IMR-90 (cell line): ENCODE results near the gene ZNF335. TPM values are rescaled to one million over a fixed set of nuclear protein-coding genes. Genes with fewer than 3 reads are reported as not detected.

Experiments
- ATAC-seq: fragments of 200-7000 bp; cut with Tn5 transposase; 2 replicates; pipeline ENCODE4 v1.9.1; 2020; ENCODE audit warnings: low read depth, mild to moderate bottlenecking, moderate library complexity
- BruUV-seq: library from RNA; stranded (reverse); fragments of 400-500 nt; replicated peaks from 2 replicates; lab custom pipeline; 2021; lab: Mats Ljungman, UMichigan
- CTCF ChIA-PET: fragments of 300-600 bp; formaldehyde crosslinking; extraction: SDS; loops from one replicate; lab custom pipeline; 2021; ENCODE audit warnings: antibody characterized with exemption; lab: Yijun Ruan, JAX
- POLR2A ChIA-PET: fragments of 300-600 bp; sonication (Branson Sonifier 250); formaldehyde crosslinking; loops from one replicate; lab custom pipeline; 2022; ENCODE audit warnings: antibody characterized with exemption; ENCODE audit not compliant: unreplicated experiment; lab: Charles Lee
- DNase-seq: peaks from one replicate; pipeline ENCODE4 v3.0.0; 2013
- H2AFZ ChIP-seq: replicated peaks from 2 replicates; pipeline ENCODE3; 2013; ENCODE audit warnings: low read length, mild to moderate bottlenecking; ENCODE audit not compliant: poor library complexity
- H2AK5ac ChIP-seq: 2 replicates; pipeline ENCODE4 v1.6.1; 2013; ENCODE audit warnings: low read depth, low read length, inconsistent platforms
- H2AK9ac ChIP-seq: replicated peaks from 2 replicates; pipeline ENCODE3; 2013; ENCODE audit warnings: mild to moderate bottlenecking, low read depth, low read length, moderate library complexity; ENCODE audit not compliant: poor library complexity
- H2BK120ac ChIP-seq: 2 replicates; pipeline ENCODE4 v1.6.1; 2013; ENCODE audit warnings: low read depth, low read length, inconsistent platforms
- H2BK15ac ChIP-seq: 3 replicates; pipeline ENCODE4 v1.6.1; 2013; ENCODE audit warnings: low read depth, low read length, inconsistent platforms
- H2BK20ac ChIP-seq: 2 replicates; pipeline ENCODE4 v1.6.1; 2013; ENCODE audit warnings: low read depth, mild to moderate bottlenecking, inconsistent platforms, low read length, moderate library complexity
- H2BK5ac ChIP-seq: 2 replicates; pipeline ENCODE4 v1.6.1; 2013; ENCODE audit warnings: mild to moderate bottlenecking, low read depth, low read length, inconsistent platforms; ENCODE audit not compliant: poor library complexity, severe bottlenecking
- H3K14ac ChIP-seq: replicated peaks from 2 replicates; pipeline ENCODE4 v1.6.1; 2013; ENCODE audit warnings: low read depth, low read length, inconsistent platforms
- H3K18ac ChIP-seq: 2 replicates; pipeline ENCODE4 v1.6.1; 2013; ENCODE audit warnings: low read depth, low read length, control low read depth
- H3K23ac ChIP-seq: 2 replicates; pipeline ENCODE4 v1.6.1; 2013; ENCODE audit warnings: low read depth, low read length, inconsistent platforms
- H3K27ac ChIP-seq: 2 replicates; pipeline ENCODE4 v1.5.1; 2013; ENCODE audit warnings: mild to moderate bottlenecking, control low read depth, low read length; ENCODE audit not compliant: insufficient read depth
- H3K27me3 ChIP-seq: 2 replicates; pipeline ENCODE4 v1.6.1; 2013; ENCODE audit warnings: low read length; ENCODE audit not compliant: control insufficient read depth, insufficient read depth
- H3K36me3 ChIP-seq: 2 replicates; pipeline ENCODE4 v1.6.1; 2013; ENCODE audit warnings: low read length, mixed read lengths; ENCODE audit not compliant: control insufficient read depth, insufficient read depth
- H3K4ac ChIP-seq: 2 replicates; pipeline ENCODE4 v1.6.1; 2013; ENCODE audit warnings: low read depth, low read length, inconsistent platforms
- H3K4me1 ChIP-seq: 2 replicates; pipeline ENCODE4 v1.6.1; 2013; ENCODE audit warnings: low read length, mixed read lengths; ENCODE audit not compliant: control insufficient read depth, insufficient read depth
- H3K4me2 ChIP-seq: 2 replicates; pipeline ENCODE4 v1.6.1; 2013; ENCODE audit warnings: low read depth, mild to moderate bottlenecking, control low read depth, low read length, moderate library complexity
- H3K4me3 ChIP-seq: 2 replicates; pipeline ENCODE4 v1.5.1; 2013; ENCODE audit warnings: low read depth, mild to moderate bottlenecking, control low read depth, low read length, moderate library complexity; ENCODE audit not compliant: insufficient read depth
- H3K56ac ChIP-seq: 2 replicates; pipeline ENCODE4 v1.6.1; 2013; ENCODE audit warnings: low read length, inconsistent platforms; ENCODE audit not compliant: insufficient read depth; ENCODE audit errors: extremely low read depth
- H3K79me1 ChIP-seq, 2 experiments: 2 replicates each; pipeline ENCODE4 v1.6.1; 2013; ENCODE audit warnings: low read length in 2 of 2, inconsistent platforms in 1 of 2, low read depth in 1 of 2
- H3K9ac ChIP-seq: 2 replicates; pipeline ENCODE4 v1.6.1; 2013; ENCODE audit warnings: low read depth, low read length, control low read depth
- H3K9me1 ChIP-seq: 2 replicates; pipeline ENCODE4 v1.6.1; 2013; ENCODE audit warnings: low read length, inconsistent platforms; ENCODE audit not compliant: insufficient read depth
- H3K9me3 ChIP-seq: 2 replicates; pipeline ENCODE4 v1.6.1; 2013; ENCODE audit warnings: low read length; ENCODE audit not compliant: control insufficient read depth, insufficient read depth
- H4K20me1 ChIP-seq: 2 replicates; pipeline ENCODE4 v1.6.1; 2013; ENCODE audit warnings: low read length, inconsistent platforms; ENCODE audit not compliant: insufficient read depth
- H4K5ac ChIP-seq: 2 replicates; pipeline ENCODE4 v1.6.1; 2013; ENCODE audit warnings: mild to moderate bottlenecking, low read depth, low read length, control low read depth
- H4K8ac ChIP-seq, 2 experiments: 2 replicates each; pipeline ENCODE4 v1.6.1; 2013; ENCODE audit warnings: low read depth in 2 of 2, low read length in 2 of 2, control low read depth in 1 of 2, inconsistent platforms in 1 of 2
- H4K91ac ChIP-seq: 2 replicates; pipeline ENCODE4 v1.6.1; 2013; ENCODE audit warnings: low read depth, low read length, inconsistent platforms; ENCODE audit not compliant: insufficient read depth
- BHLHE40 ChIP-seq: fragments of 150-350 bp; IDR thresholded peaks from 2 replicates; pipeline ENCODE4 v1.6.1; 2016; ENCODE audit warnings: mild to moderate bottlenecking, low read depth, low read length
- CHD1 ChIP-seq: IDR thresholded peaks from 2 replicates; pipeline ENCODE4 v1.6.1; 2012; ENCODE audit warnings: low read depth, low read length, improper control_type of control experiment
- CTCF ChIP-seq: conservative IDR thresholded peaks from 2 replicates; pipeline ENCODE4 v1.5.1; 2012; ENCODE audit warnings: mild to moderate bottlenecking, low read depth, low read length, improper control_type of control experiment
- ELK1 ChIP-seq: fragments of 150-350 bp; IDR thresholded peaks from 2 replicates; pipeline ENCODE4 v1.6.1; 2016; ENCODE audit warnings: low read depth, mild to moderate bottlenecking, low read length, moderate library complexity, borderline replicate concordance
- FOS ChIP-seq: fragments of 150-350 bp; IDR thresholded peaks from 2 replicates; pipeline ENCODE4 v1.6.1; 2016; ENCODE audit warnings: low read depth, low read length
- MAFK ChIP-seq: IDR thresholded peaks from 2 replicates; pipeline ENCODE4 v1.6.1; 2012; ENCODE audit warnings: low read depth, low read length, improper control_type of control experiment
- MAZ ChIP-seq: IDR thresholded peaks from 2 replicates; pipeline ENCODE4 v1.6.1; 2012; ENCODE audit warnings: low read depth, mild to moderate bottlenecking, low read length, improper control_type of control experiment, moderate library complexity, borderline replicate concordance
- MXI1 ChIP-seq: IDR thresholded peaks from 2 replicates; pipeline ENCODE4 v1.6.1; 2012; ENCODE audit warnings: low read depth, mild to moderate bottlenecking, low read length, moderate library complexity, borderline replicate concordance
- NFE2L2 ChIP-seq: fragments of 150-350 bp; IDR thresholded peaks from 2 replicates; pipeline ENCODE4 v1.6.1; 2016; ENCODE audit warnings: low read depth, mild to moderate bottlenecking, low read length
- POLR2A ChIP-seq: IDR thresholded peaks from 2 replicates; pipeline ENCODE4 v1.6.1; 2012; ENCODE audit warnings: mild to moderate bottlenecking, low read depth, low read length
- RAD21 ChIP-seq: IDR thresholded peaks from 2 replicates; pipeline ENCODE4 v1.6.1; 2012; ENCODE audit warnings: low read length, improper control_type of control experiment
- RCOR1 ChIP-seq: IDR thresholded peaks from 2 replicates; pipeline ENCODE4 v1.6.1; 2012; ENCODE audit warnings: mild to moderate bottlenecking, low read length, improper control_type of control experiment; ENCODE audit not compliant: insufficient replicate concordance
- RFX5 ChIP-seq: IDR thresholded peaks from 2 replicates; pipeline ENCODE4 v1.8.0; 2012; ENCODE audit warnings: low read depth, mild to moderate bottlenecking, low read length, moderate library complexity
- SMC3 ChIP-seq: fragments of 150-350 bp; IDR thresholded peaks from 2 replicates; pipeline ENCODE4 v1.6.1; 2016; ENCODE audit warnings: low read depth, mild to moderate bottlenecking, antibody characterized with exemption, low read length, moderate library complexity
- USF2 ChIP-seq: fragments of 150-350 bp; IDR thresholded peaks from 2 replicates; pipeline ENCODE4 v1.6.1; 2017; ENCODE audit warnings: mild to moderate bottlenecking, antibody characterized with exemption, low read length, low read depth
- WGBS, 2 experiments: methylation state at CpG; one replicate each; pipeline versions ENCODE4 v1.1.5 to v1.1.7; 2013; ENCODE audit warnings: missing lambda C conversion rate in 2 of 2; ENCODE audit not compliant: insufficient read length in 1 of 2; ENCODE audit errors: extremely low coverage in 2 of 2; 5-methylcytosine and 5-hydroxymethylcytosine counted together
- dilution Hi-C: fragments of 300-500 bp; cut with HindIII; formaldehyde crosslinking; loops from one replicate; pipeline ENCODE4 v1.14.3; 2018; ENCODE audit warnings: low sequenced_read_pairs; ENCODE audit not compliant: unreplicated experiment
- in situ Hi-C: fragments of 300-500 bp; cut with MboI; formaldehyde crosslinking; loops from 3 replicates; pipeline ENCODE4 v1.14.3; 2019; ENCODE audit warnings: low sequenced_read_pairs, inconsistent platforms, mixed read lengths
- intact Hi-C: fragments of 100-400 bp; cut with micrococcal nuclease; formaldehyde crosslinking; loops from 2 replicates; pipeline ENCODE4 v1.10.0; 2022
- polyA plus RNA-seq, 3 experiments: library from polyadenylated mRNA; depleted of rRNA; stranded (reverse); fragments of >200 nt; gene quantifications; 2 replicates each; pipeline ENCODE4 v1.2.3, GENCODE V29; 2012; ENCODE audit warnings: low replicate concordance in 1 of 3
- total RNA-seq: library from RNA; depleted of rRNA; stranded (reverse); fragments of >200 nt; gene quantifications from 2 replicates; pipeline ENCODE4 v1.2.3, GENCODE V29; 2012

ZNF335 gene
- total and polyA plus RNA-seq, 2 of the 4 experiments (the other 2 are of a cell fraction) = 11.8 to 17.8 TPM

GRCh38 chr20:45909336-45909808 is 62.6 kb downstream of the ZNF335 start:
- Histone ChIP-seq H2BK5ac (no peak overlapping the region), H3K14ac (no peak overlapping the region), H2AK9ac (no peak overlapping the region), H2AFZ (no peak overlapping the region), H3K4me1 (peaks cover 16% of the 10 kb centered on the region), H3K27me3 (no peaks in the 10 kb centered on the region), H2BK15ac (no peak overlapping the region), H4K91ac (no peak overlapping the region), H3K4me2 (no peak overlapping the region), H4K5ac (no peak overlapping the region), H3K18ac (no peak overlapping the region), H3K56ac (no peak overlapping the region), H3K9me1 (peaks cover 27% of the 10 kb centered on the region), H3K27ac (no peak overlapping the region), H3K79me1 (peaks cover 5 to 26% of the 10 kb centered on the region in 2 experiments; a peak in 3 of 4 replicates), H3K4me3 (no peak overlapping the region), H3K4ac (no peak overlapping the region), H4K8ac (no peak overlapping the region), H2AK5ac (no peak overlapping the region), H4K20me1 (peaks cover 5% of the 10 kb centered on the region; the same call in 1 of the 2 replicates), H3K9me3 (no peaks in the 10 kb centered on the region), H3K9ac (no peak overlapping the region), H3K23ac (no peak overlapping the region), H2BK20ac (no peak overlapping the region), H3K36me3 (peaks cover 28% of the 10 kb centered on the region; the same call in 1 of the 2 replicates), H2BK120ac (no peak overlapping the region)
- POLR2A ChIA-PET = no interaction called here
- ATAC-seq (no peak), DNase-seq (no peak)
- TF ChIP-seq BHLHE40 (no peak), CTCF (no peak), RCOR1 (no peak), NFE2L2 (no peak), USF2 (no peak), MAFK (no peak), ELK1 (no peak), POLR2A (no peak), RAD21 (no peak), FOS (no peak), CHD1 (no peak), MAZ (no peak), MXI1 (no peak), SMC3 (no peak), RFX5 (no peak)
- WGBS, 2 experiments = 96% methylated on average over 9 of the region's 12 CpGs; no CpG with 5 or more reads in 1 of the 2 experiments
- dilution Hi-C loops = no loop called here
- CTCF ChIA-PET = no interaction called here
- intact Hi-C loops = no loop called here
- BruUV-seq = no TSS peak
- in situ Hi-C loops = loop anchor here (25.0 kb wide), 1 partner anchor 572 kb away; the partner anchor contains the start of gene SDC4
